ENCODE measurements around the gene ANKRD31.

ANKRD31 gene

GRCh38 chr5:75050415-75050814, 186.3 kb downstream of the ANKRD31 start:
- peak in 1 of 2 experiments; percentile 25 for DNase-seq (ENCODE audit: low read depth in 1 of 2, low spot score in 1 of 2)
- in situ Hi-C loops (cut with HindIII; ENCODE audit: low pct_unique_long_range_greater_than_20kb, low sequenced_read_pairs): no loop called here
- TF ChIP-seq JUND (IDR thresholded peaks at IDR 0.05; ENCODE audit: low read depth): no peak

DNA sequence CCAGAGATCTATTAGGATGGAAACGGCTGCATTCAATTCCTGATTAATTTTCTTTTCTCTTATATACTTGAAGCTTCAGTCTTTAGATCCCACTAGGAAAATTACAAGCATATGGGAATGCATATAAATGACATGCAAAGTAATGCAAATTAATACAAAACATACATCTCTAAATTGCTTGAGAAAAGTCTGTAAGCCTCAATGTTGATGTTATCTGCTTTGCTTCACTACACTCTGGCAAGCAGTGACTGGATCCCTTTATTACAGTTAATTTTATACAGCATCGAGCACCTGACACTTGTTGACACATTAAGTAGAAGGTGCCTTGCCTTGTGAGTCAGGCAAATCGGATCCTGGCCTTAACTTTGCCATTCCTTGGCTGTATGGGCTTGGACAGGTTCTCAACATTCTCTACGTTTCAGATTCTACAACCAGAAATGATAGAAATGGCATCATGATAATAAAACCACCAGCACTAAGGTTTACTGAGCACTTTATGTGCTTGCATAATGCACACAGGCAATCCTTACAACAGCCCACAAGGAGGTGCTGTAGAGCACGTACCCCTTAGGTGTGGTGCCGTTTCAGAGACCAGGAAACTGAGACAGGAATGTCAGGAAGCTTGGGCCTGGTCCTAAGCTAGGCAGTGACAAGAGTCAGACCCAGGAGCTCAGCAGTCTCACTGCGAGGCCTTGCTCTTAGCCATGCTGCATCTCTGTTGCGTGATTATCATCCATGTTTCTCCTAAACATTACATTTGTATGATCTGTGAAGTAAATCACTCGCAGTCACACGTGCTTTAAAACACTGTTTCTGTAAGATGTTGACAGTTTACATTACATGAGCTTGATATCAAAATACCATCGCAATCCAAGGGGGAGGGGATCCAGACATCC, 187.0 kb downstream of the ANKRD31 start:
- TF ChIP-seq JUND (IDR thresholded peaks at IDR 0.05; ENCODE audit: low read depth): no peak
- in situ Hi-C loops (cut with HindIII; ENCODE audit: low pct_unique_long_range_greater_than_20kb, low sequenced_read_pairs): no loop called here
- peak; percentile 44 to 82 for DNase-seq (ENCODE audit: low read depth in 1 of 2, low spot score in 1 of 2)

- no peak for DNase-seq (ENCODE audit: low read depth in 1 of 2, low spot score in 1 of 2)
- no peak for TF ChIP-seq JUND (IDR thresholded peaks at IDR 0.05; ENCODE audit: low read depth)
- in situ Hi-C loops (cut with HindIII; ENCODE audit: low pct_unique_long_range_greater_than_20kb, low sequenced_read_pairs): no loop called here
Measured at GRCh38 chr5:75048457-75048953, 188.2 kb downstream of the ANKRD31 start.

GRCh38 chr5:75047356-75047755, 189.3 kb downstream of the ANKRD31 start:
- TF ChIP-seq JUND (IDR thresholded peaks at IDR 0.05; ENCODE audit: low read depth): no peak
- in situ Hi-C loops (cut with HindIII; ENCODE audit: low pct_unique_long_range_greater_than_20kb, low sequenced_read_pairs): no loop called here
- DNase-seq (ENCODE audit: low read depth in 1 of 2, low spot score in 1 of 2): no peak

GRCh38 chr5:75046366-75047142, 190.1 kb downstream of the ANKRD31 start:
- TF ChIP-seq JUND (IDR thresholded peaks at IDR 0.05; ENCODE audit: low read depth): no peak
- peak in 1 of 2 experiments; percentile 39 for DNase-seq (ENCODE audit: low read depth in 1 of 2, low spot score in 1 of 2)
- in situ Hi-C loops (cut with HindIII; ENCODE audit: low pct_unique_long_range_greater_than_20kb, low sequenced_read_pairs): no loop called here

- no peak for TF ChIP-seq JUND (IDR thresholded peaks at IDR 0.05; ENCODE audit: low read depth)
- in situ Hi-C loops (cut with HindIII; ENCODE audit: low pct_unique_long_range_greater_than_20kb, low sequenced_read_pairs): no loop called here
- DNase-seq (ENCODE audit: low read depth in 1 of 2, low spot score in 1 of 2): no peak
Measured at GRCh38 chr5:75045071-75045470, 191.6 kb downstream of the ANKRD31 start.

GRCh38 chr5:75044406-75044805, 192.3 kb downstream of the ANKRD31 start:
- no peak for DNase-seq (ENCODE audit: low read depth in 1 of 2, low spot score in 1 of 2)
- TF ChIP-seq JUND (IDR thresholded peaks at IDR 0.05; ENCODE audit: low read depth): no peak
- in situ Hi-C loops (cut with HindIII; ENCODE audit: low pct_unique_long_range_greater_than_20kb, low sequenced_read_pairs): no loop called here

DNA sequence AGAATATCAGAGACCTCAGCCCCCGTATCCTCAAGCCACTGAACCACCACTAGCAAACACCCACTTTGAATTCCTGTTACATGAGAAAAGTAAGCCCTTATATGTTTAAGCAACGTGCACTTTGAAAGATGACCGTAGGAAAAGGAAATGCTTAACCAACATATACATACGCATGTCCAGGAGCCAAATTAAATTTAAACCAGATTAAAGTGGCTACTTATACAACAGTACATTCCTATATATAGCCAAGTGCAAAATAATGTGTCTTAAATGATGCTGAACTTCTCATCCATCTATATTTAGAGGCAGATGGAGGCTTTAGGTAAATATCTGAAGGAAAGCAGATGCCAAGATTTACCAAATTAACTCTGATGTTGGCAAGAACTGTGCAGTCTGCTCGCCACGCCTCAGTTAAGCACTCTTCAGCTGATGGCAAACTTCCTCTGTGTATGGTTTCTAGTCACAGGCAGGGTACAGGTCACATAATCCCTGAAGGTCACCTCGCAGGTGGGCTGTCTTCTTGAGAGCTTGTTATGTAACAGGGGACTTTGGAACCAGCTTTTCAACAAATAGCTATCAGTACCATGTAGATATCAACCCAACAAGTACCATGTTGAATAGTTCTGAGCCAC, 192.9 kb downstream of the ANKRD31 start:
- no peak for DNase-seq (ENCODE audit: low read depth in 1 of 2, low spot score in 1 of 2)
- in situ Hi-C loops (cut with HindIII; ENCODE audit: low pct_unique_long_range_greater_than_20kb, low sequenced_read_pairs): no loop called here
- no peak for TF ChIP-seq JUND (IDR thresholded peaks at IDR 0.05; ENCODE audit: low read depth)

DNA sequence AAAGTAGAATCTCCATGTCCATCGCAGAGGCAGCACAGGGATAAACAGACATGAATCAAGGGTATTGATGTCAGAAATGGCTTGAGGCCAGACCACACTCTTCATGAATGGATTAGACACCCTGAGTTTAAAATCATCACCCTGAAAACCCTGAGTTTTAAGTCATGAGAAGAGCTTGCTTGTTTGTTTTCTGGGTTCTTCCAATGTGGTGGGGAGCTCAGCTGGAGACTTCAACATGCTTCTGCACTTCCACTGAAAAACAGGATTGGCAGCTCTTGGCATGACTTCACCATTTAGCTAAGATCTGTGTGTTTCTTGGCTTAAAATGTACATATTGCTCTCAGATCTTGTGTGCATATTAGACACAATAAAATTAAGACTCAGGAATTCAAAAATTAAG, 194.2 kb downstream of the ANKRD31 start:
- TF ChIP-seq JUND (IDR thresholded peaks at IDR 0.05; ENCODE audit: low read depth): no peak
- in situ Hi-C loops (cut with HindIII; ENCODE audit: low pct_unique_long_range_greater_than_20kb, low sequenced_read_pairs): no loop called here
- DNase-seq (ENCODE audit: low read depth in 1 of 2, low spot score in 1 of 2): peak in 1 of 2 experiments; percentile 55

DNA sequence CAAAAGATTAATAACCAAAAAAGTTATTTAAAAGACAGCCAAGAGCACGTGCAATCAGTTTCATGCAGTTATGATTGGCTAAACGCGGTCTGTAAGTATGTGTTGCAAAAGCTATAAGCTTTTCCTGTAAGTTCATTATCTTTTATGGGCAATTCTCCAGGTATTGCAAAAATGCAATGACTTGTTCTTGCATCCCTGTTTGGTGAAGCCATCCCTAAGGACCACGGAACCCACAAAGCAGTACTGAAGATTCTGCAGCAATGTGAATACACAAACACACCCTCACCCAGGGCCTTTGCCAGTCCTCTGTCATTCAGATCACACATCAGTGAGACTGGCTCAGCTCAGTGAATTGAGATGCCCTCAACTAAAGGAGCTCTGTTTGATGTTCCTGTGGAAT, 195.7 kb downstream of the ANKRD31 start:
- no peak for TF ChIP-seq JUND (IDR thresholded peaks at IDR 0.05; ENCODE audit: low read depth)
- DNase-seq (ENCODE audit: low read depth in 1 of 2, low spot score in 1 of 2): no peak
- in situ Hi-C loops (cut with HindIII; ENCODE audit: low pct_unique_long_range_greater_than_20kb, low sequenced_read_pairs): no loop called here

DNA sequence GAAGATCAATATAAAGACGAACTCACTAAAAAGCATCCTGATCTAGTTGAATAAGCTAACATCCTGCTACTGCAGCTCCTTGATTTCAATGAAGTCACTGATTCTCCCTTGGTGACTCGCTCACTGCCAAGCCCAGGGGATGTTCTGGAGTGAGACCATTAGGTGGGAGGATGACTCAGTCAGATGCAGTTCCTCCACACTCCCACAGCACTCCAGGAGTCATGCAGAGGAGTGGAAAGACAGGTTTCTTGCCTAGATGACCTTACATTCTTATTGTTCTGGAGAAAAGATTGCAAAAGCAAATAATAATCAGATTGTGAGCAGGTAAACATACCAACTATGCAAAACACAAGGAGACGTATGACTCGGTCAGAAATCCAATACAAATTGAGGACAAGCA, 199.6 kb downstream of the ANKRD31 start:
- in situ Hi-C loops (cut with HindIII; ENCODE audit: low pct_unique_long_range_greater_than_20kb, low sequenced_read_pairs): no loop called here
- DNase-seq (ENCODE audit: low read depth in 1 of 2, low spot score in 1 of 2): peak; percentile 13 to 61
- TF ChIP-seq JUND (IDR thresholded peaks at IDR 0.05; ENCODE audit: low read depth): no peak

- in situ Hi-C loops (cut with HindIII; ENCODE audit: low pct_unique_long_range_greater_than_20kb, low sequenced_read_pairs): no loop called here
Measured at GRCh38 chr5:75034137-75034739, 202.4 kb downstream of the ANKRD31 start.

More at GRCh38 chr5:75034137-75034739, 202.4 kb downstream of the ANKRD31 start:
- TF ChIP-seq JUND (IDR thresholded peaks at IDR 0.05; ENCODE audit: low read depth): no peak
- no peak for DNase-seq (ENCODE audit: low read depth in 1 of 2, low spot score in 1 of 2)
